ACC112 (cell line): ENCODE measurements around the gene ORC2.
"Not testable (repeated sequence)": the region's sequence is repeated elsewhere in the genome, so short reads cannot be mapped to it uniquely, and the experiment has no call there.

ENCODE experiments used
- H2AFZ ChIP-seq: fragments of 200-600 bp; sonication (generic); one replicate; pipeline ENCODE4 v1.6.0; 2017; ENCODE audit warnings: antibody characterized with exemption, low read length; ENCODE audit not compliant: unreplicated experiment
- H3K27ac ChIP-seq: fragments of 200-600 bp; sonication (generic); 2 replicates; pipeline ENCODE4 v1.5.1; 2014; ENCODE audit warnings: low read depth, mild to moderate bottlenecking, antibody characterized with exemption, low read length, moderate library complexity
- H3K27me3 ChIP-seq: fragments of 200-600 bp; sonication (generic); 2 replicates; pipeline ENCODE4 v1.6.1; 2014; ENCODE audit warnings: mild to moderate bottlenecking, antibody characterized with exemption, low read length, moderate library complexity, mixed read lengths; ENCODE audit not compliant: insufficient read depth
- H3K36me3 ChIP-seq: fragments of 200-600 bp; sonication (generic); 2 replicates; pipeline ENCODE4 v1.6.1; 2016; ENCODE audit warnings: mild to moderate bottlenecking, antibody characterized with exemption, low read length, moderate library complexity, mixed read lengths; ENCODE audit not compliant: insufficient read depth
- H3K4me1 ChIP-seq: fragments of 200-600 bp; sonication (generic); one replicate; pipeline ENCODE4 v1.6.1; 2016; ENCODE audit warnings: low read length, mixed read lengths; ENCODE audit not compliant: insufficient read depth, unreplicated experiment, control insufficient read depth
- H3K4me3 ChIP-seq: fragments of 200-600 bp; sonication (generic); 2 replicates; pipeline ENCODE4 v1.5.1; 2014; ENCODE audit warnings: mild to moderate bottlenecking, low read depth, low read length
- H3K79me2 ChIP-seq: fragments of 200-600 bp; sonication (generic); one replicate; pipeline ENCODE4 v1.6.0; 2016; ENCODE audit warnings: low read length; ENCODE audit not compliant: control insufficient read depth, unreplicated experiment, insufficient read depth

ORC2 gene

DNA sequence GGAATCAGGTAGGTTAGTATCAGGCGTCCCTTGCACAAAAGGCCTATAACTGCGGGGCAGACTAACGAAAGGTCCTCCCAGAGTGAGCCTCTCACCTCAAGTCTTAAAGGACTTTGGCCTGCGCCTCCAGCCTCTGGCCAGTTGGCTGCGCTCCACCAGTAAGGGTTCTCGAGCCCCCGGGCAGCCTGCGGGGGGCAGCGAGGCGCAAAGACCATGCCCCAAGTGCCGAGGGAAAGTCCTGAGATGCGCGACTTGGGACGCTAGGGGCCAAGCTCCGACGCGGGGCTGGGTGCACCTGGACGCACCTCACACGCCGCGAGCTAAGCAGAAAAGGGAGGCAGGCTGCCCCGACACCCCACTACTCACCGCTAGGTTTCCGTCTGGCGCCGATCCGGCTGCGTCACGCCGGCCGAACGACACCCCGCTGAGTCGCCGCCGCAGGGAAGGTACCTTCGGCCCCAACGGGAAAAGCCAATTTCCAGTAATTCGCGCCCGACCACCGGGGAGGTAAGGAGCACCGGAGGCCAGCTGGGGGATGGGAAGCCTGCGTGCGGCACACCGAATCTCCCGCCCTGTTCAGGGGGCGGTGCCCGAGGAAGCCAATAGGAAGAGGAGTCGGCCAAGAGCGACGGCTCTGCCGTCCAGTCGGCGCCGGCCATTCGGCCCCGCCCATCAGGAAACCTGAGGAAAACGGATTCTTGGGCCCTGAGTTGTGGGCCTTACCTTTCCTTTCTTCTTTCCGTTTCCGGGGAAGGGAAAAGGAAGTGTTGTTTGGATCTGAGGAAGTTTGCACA, at the start of gene ORC2:
Gene ORC2 (minus strand): TSS at position 537 of the 794 bp plus-strand sequence. CDS start 5,537 bp downstream, outside the sequence.
- H3K36me3 ChIP-seq: no peaks in the 10 kb centered on the region
- H3K27ac ChIP-seq: peak within 1 kb of the TSS; percentile 40; the same call in 1 of the 2 replicates
- H3K27me3 ChIP-seq: no peaks in the 10 kb centered on the region
- peaks cover 35% of the 10 kb centered on the region for H3K4me1 ChIP-seq
- peaks cover 60% of the 10 kb centered on the region for H3K79me2 ChIP-seq
- peak within 1 kb of the TSS; percentile 96 for H3K4me3 ChIP-seq
- peak within 1 kb of the TSS; percentile 84 for H2AFZ ChIP-seq

DNA sequence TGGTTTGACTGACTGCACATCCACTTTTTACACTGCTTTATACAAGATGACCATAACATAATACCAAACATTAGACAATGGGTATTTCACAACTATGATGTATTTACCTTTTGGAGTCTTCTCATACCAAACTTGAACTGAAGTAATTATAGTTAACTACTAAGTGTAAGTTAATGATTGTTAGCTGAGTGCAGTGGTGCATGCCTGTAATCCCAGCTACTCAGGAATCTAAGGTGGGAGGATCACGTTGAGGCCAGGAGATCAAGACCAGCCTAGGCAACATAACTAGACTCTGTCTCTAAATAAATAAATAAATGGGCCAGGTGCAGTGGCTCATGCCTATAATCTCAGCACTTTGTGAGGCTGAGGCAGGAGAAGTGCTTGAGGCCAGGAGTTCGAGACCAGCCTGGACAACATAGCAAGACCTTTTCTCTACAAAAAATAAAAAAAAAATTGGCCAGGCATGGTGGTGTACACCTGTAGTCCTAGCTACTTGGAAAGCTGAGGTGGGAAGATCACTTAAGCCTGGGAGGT, 44.9 kb upstream of the ORC2 start:
- no peak overlapping the region for H2AFZ ChIP-seq
- H3K27ac ChIP-seq: no peak overlapping the region
- H3K4me1 ChIP-seq: no peaks in the 10 kb centered on the region
- no peak overlapping the region for H3K4me3 ChIP-seq
- no peaks in the 10 kb centered on the region for H3K27me3 ChIP-seq
- no peaks in the 10 kb centered on the region for H3K79me2 ChIP-seq
- peaks cover 8% of the 10 kb centered on the region; the same call in 1 of the 2 replicates for H3K36me3 ChIP-seq

DNA sequence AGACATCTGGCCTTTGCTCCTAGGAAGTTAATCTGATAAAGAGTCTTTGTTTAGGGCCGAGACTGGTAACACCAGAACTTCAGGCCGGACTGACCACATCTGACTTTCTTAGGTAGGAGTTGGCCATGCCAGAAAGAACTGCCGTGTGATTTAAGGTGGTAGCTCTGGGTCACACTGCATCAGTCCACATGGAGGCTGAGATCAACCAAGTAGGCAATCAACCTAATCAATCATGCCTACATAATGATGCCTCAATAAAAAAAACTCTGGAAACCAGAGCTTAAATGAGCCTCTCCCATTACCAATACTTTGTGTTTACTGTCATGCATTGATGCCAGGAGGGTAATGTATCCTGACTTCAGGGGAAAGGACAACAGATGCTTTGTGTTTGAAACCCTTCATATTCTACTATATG, 44.1 kb upstream of the ORC2 start:
- Histone ChIP-seq H3K4me1 (no peaks in the 10 kb centered on the region), H3K36me3 (0 out of 2 replicates have a peak, but pooled peaks cover 8% of the 10 kb centered on the region), H3K79me2 (no peaks in the 10 kb centered on the region), H3K27ac (no peak overlapping the region), H3K4me3 (no peak overlapping the region), H2AFZ (no peak overlapping the region), H3K27me3 (no peaks in the 10 kb centered on the region)

DNA sequence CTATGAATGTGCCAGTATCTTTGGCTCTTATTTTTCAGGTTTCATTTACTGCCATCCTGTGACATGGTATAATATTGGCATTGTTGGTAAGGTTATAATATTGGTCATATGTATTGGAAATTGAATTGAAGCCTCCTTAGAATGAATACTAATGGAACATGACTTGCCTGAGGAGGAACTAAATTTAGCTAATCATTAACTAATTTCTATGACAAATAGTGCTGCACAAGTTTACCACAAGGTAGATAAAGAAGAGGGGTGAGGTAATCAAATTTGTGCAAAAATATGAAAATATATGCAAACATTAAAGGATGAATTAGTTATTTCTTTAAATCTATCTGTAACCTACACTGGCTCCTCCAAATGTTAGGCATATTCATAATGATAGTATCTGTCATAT, 43.2 kb upstream of the ORC2 start:
- no peak overlapping the region for H3K4me3 ChIP-seq
- H3K4me1 ChIP-seq: no peaks in the 10 kb centered on the region
- no peaks in the 10 kb centered on the region for H3K27me3 ChIP-seq
- 0 out of 2 replicates have a peak, but pooled peaks cover 8% of the 10 kb centered on the region for H3K36me3 ChIP-seq
- no peak overlapping the region for H3K27ac ChIP-seq
- H3K79me2 ChIP-seq: no peaks in the 10 kb centered on the region
- no peak overlapping the region for H2AFZ ChIP-seq

DNA sequence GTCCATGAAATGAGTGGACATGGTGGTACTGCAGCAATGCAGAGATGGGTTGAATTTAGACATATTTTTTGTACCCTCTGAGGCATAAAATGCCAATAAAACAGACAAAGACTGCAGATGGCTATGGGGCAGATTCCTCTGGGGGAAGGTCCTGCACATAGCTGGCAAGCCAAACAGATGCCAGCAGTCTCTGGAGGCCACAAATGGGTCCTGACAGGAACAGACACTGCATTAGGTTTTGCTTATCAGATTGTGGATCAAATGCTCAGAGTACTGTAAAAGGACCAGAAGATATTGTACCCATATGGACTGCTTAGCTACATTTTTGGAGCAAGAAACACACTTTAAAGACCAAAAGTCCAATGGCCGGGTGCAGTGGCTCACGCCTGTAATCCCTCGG, 40.9 kb upstream of the ORC2 start:
- Histone ChIP-seq H3K4me3 (no peak overlapping the region), H3K4me1 (no peaks in the 10 kb centered on the region), H3K27ac (no peak overlapping the region), H2AFZ (no peak overlapping the region), H3K36me3 (0 out of 2 replicates have a peak, but pooled peaks cover 8% of the 10 kb centered on the region), H3K79me2 (no peaks in the 10 kb centered on the region), H3K27me3 (no peaks in the 10 kb centered on the region)

DNA sequence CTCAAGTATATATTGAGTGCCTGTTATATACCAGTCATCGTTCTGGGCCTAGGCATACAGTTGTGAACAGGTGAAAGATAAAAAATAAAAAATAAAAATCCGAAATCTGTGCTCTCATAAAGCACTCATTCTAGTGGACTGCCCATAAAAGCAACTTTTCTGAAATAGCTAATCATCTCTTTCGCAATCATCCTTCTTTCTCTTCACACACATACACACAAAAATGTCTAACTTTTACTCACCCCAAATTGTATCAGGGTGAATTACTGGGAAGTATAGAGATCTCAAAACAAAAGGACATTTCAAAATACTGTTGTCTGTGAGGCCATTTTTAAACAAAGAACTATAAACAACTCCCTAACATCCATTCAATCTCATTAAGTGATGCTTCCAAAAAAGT, 29.6 kb upstream of the ORC2 start:
- no peaks in the 10 kb centered on the region for H3K79me2 ChIP-seq
- no peaks in the 10 kb centered on the region for H3K27me3 ChIP-seq
- H3K27ac ChIP-seq: peak overlapping the region; percentile 14; the same call in 1 of the 2 replicates
- H3K36me3 ChIP-seq: 0 out of 2 replicates have a peak, but pooled peaks cover 4% of the 10 kb centered on the region
- H2AFZ ChIP-seq: no peak overlapping the region
- peaks cover 4% of the 10 kb centered on the region for H3K4me1 ChIP-seq
- H3K4me3 ChIP-seq: no peak overlapping the region

DNA sequence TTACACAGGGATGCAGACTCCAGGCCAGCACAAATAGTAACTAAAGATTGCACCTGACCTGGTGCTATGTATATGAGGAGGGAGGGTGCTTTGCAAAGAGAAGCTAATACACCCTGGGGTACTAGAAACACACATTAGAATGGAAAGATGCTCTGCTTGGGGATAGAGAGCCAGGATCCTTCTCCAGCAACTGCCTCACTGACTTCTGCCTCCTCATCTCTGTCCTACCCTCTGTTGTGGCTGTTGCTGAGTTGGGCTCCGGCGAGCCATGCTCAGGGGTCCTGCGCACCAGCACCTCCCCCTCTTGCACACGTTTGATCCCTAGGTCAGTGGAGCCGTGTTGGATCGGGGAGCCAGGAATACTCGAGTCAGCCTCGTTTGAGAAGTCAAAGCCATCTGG, 23.7 kb upstream of the ORC2 start:
- Histone ChIP-seq H3K79me2 (no peaks in the 10 kb centered on the region), H3K27ac (no peak overlapping the region), H3K4me1 (peaks cover 4% of the 10 kb centered on the region), H3K27me3 (no peaks in the 10 kb centered on the region), H3K4me3 (no peak overlapping the region), H3K36me3 (no peaks in the 10 kb centered on the region; the same call in 1 of the 2 replicates), H2AFZ (no peak overlapping the region)

DNA sequence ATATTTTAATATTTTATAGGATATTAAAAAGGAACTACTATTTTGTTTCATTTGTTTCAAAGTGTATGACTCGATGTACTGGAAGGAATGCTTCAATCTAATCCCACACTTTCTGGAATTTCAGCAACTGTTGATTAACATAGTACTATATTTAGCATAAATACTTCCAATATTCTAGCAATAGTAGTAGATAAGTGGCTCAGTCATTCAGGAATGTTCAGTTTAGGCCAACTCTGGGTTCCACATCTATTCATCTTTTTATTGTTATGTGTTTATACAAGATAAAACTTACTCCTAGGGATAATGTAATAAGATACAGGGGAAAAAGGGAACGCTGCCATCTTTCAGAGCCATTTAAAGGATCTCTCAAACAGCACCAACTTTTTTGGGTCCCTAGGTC, 22.3 kb upstream of the ORC2 start:
- no peak overlapping the region for H3K27ac ChIP-seq
- H2AFZ ChIP-seq: no peak overlapping the region
- H3K27me3 ChIP-seq: no peaks in the 10 kb centered on the region

DNA sequence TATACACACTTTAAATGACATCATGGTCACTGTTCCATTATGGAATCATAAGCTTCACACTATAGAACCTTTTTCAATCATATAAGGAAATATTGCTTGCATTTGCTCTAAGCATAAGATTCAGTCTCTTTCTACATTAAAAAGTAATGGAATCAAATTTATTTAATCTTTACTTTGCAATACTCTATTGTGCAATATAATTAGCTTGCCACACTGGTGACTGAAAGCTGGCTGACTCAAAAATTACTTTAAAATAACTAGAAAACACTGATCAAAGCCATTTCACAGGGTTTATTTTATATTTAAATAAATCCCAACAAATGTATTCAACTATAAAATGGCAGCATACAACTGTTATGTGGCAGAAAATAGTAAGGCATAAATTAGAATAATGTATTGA, 13.2 kb upstream of the ORC2 start:
- no peak overlapping the region for H3K4me3 ChIP-seq
- no peaks in the 10 kb centered on the region for H3K4me1 ChIP-seq
- no peak overlapping the region for H2AFZ ChIP-seq
- no peaks in the 10 kb centered on the region for H3K27me3 ChIP-seq
- H3K36me3 ChIP-seq: peaks cover 8% of the 10 kb centered on the region
- H3K79me2 ChIP-seq: no peaks in the 10 kb centered on the region
- H3K27ac ChIP-seq: no peak overlapping the region

More for the DNA sequence above, 22.3 kb upstream of the ORC2 start:
- Histone ChIP-seq H3K36me3 (peaks cover 8% of the 10 kb centered on the region), H3K79me2 (no peaks in the 10 kb centered on the region), H3K4me1 (peaks cover 4% of the 10 kb centered on the region), H3K4me3 (no peak overlapping the region)

DNA sequence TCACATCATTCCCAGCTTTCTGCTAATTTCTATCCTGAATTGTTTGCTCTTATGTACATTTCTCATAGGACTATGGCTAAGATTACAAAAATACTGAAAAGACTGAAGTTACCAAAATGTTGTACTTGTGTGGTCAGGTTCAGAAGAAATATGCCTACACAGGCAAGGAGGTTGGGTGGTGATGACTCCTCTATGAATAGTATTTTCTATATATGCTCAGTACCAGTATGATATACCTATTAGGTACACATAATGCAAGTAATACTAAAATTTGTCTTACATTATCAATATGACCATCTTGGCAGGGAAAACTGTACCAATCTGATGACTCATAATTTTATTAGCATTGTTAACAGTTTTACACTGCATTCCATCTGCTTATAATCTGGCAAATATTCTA, 12.2 kb upstream of the ORC2 start:
- Histone ChIP-seq H3K4me3 (no peak overlapping the region), H3K27ac (no peak overlapping the region), H3K27me3 (no peaks in the 10 kb centered on the region), H3K4me1 (no peaks in the 10 kb centered on the region), H3K36me3 (no peaks in the 10 kb centered on the region; the same call in 1 of the 2 replicates), H2AFZ (no peak overlapping the region), H3K79me2 (no peaks in the 10 kb centered on the region)

DNA sequence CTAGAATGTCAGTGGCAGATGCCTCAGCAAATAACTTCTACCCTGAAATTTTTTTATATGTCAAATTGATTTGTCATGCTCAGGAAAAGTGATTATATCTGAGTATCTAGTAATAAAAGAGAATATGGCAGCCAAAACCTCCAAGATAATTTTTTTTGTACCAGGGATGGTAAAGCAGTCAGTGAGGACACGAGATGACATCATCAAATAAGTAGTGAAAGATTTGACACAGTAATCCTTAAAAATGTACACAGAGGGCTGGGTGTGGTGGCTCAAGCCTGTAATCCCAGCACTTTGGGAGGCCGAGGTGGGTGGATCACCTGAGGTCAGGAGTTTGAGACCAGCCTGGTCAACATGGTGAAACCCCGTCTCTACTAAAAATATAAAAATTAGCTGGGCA, 6.6 kb upstream of the ORC2 start:
- H3K27me3 ChIP-seq, H3K4me3 ChIP-seq, H2AFZ ChIP-seq, H3K27ac ChIP-seq, H3K36me3 ChIP-seq: not testable (repeated sequence)
- H3K79me2 ChIP-seq: peaks cover 11% of the 10 kb centered on the region
- peaks cover 21% of the 10 kb centered on the region for H3K4me1 ChIP-seq
